ENCODE measurements around the gene COLEC11.

The COLEC11 gene

GRCh38 chr2:3675687-3676086, 80.8 kb downstream of the COLEC11 start:
- DNase-seq (ENCODE audit: extremely low read depth, low read depth): no peak
- no peak for TF ChIP-seq CTCF (IDR thresholded peaks at IDR 0.05; ENCODE audit: low read depth, low read length, missing control alignments)
- H3K4me3 ChIP-seq (replicated peaks; ENCODE audit: low read depth, low read length): no peak overlapping the region

- no peak for DNase-seq (ENCODE audit: extremely low read depth, low read depth)
- H3K4me3 ChIP-seq (replicated peaks; ENCODE audit: low read depth, low read length): no peak overlapping the region
- TF ChIP-seq CTCF (IDR thresholded peaks at IDR 0.05; ENCODE audit: low read depth, low read length, missing control alignments): no peak
These were observed 82.5 kb downstream of the COLEC11 start for GRCh38 chr2:3677436-3677835.

- no peak for TF ChIP-seq CTCF (IDR thresholded peaks at IDR 0.05; ENCODE audit: low read depth, low read length, missing control alignments)
- no peak overlapping the region for H3K4me3 ChIP-seq (replicated peaks; ENCODE audit: low read depth, low read length)
- no peak for DNase-seq (ENCODE audit: extremely low read depth, low read depth)
These were observed 83.3 kb downstream of the COLEC11 start for GRCh38 chr2:3678212-3678611.

DNA sequence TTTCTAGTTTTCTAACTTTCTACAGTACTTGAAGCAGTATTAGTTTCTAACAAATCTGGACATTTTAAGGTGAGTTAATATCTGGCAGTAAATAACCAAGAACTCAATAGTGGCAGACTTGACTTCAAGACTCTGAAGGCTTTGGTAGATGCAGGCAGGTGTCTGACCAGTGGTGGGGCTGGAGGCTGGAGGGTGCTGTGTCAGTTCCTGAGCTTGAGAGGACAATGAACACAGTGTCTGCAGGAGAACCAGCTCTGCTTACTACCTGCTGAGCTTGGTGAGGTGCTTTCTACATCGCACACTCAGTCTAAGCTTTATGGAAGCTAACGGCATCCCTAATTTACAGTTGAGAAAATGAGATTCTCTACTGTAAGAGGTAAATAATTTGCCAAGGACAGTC, 84.3 kb downstream of the COLEC11 start:
- no peak overlapping the region for H3K4me3 ChIP-seq (replicated peaks; ENCODE audit: low read depth, low read length)
- TF ChIP-seq CTCF (IDR thresholded peaks at IDR 0.05; ENCODE audit: low read depth, low read length, missing control alignments): no peak
- no peak for DNase-seq (ENCODE audit: extremely low read depth, low read depth)

- no peak for TF ChIP-seq CTCF (IDR thresholded peaks at IDR 0.05; ENCODE audit: low read depth, low read length, missing control alignments)
- DNase-seq (ENCODE audit: extremely low read depth, low read depth): no peak
- H3K4me3 ChIP-seq (replicated peaks; ENCODE audit: low read depth, low read length): no peak overlapping the region
These were observed 84.9 kb downstream of the COLEC11 start for GRCh38 chr2:3679616-3680393.

DNA sequence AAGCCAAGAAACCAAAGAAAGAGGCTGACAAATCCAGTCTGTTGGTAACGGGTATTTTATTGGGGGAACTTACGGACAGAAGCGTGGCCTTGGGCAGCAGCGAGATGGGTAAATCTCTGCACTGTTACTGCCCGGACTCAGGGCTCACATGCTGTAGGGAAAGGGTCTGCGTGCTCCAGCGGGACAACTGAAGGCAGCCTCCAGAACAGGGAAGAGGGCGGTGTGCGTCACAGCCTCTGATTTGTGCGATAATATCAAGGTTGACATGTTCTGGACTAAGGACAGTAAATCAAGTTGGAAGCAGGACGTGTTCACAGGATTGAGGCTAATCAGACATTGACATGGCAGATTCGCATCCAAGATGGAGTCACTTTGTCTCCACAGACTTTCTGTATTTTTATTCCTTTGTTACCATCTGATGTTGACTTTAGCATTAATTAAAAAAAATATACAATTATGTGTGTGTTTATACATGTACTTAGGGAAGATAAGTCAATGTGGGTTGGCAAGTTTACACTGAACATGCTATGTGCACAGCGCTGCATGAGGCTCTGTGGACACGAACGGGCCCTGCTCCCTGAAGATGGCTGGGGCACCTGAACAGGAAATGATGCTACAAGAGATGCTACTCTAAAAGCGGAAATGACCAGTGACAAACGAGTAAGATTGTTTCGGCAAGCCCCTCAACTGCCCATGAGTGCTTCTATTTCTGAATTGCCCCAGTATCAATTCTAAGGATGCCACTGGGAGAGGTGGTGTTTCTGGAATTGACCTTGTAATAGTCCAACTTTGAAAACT, 85.8 kb downstream of the COLEC11 start:
- DNase-seq (ENCODE audit: extremely low read depth, low read depth): no peak
- no peak for TF ChIP-seq CTCF (IDR thresholded peaks at IDR 0.05; ENCODE audit: low read depth, low read length, missing control alignments)

More for the DNA sequence above, 85.8 kb downstream of the COLEC11 start:
- no peak overlapping the region for H3K4me3 ChIP-seq (replicated peaks; ENCODE audit: low read depth, low read length)
